ENCODE data around the gene FBXO46. TPM values are rescaled to one million over a fixed set of nuclear protein-coding genes. Genes with fewer than 3 reads are reported as not detected.

The FBXO46 gene
- total and polyA plus RNA-seq, 2 of the 13 experiments (the other 11 are each of a cell fraction or from before 2014, with no cell fraction given): 6.2 to 6.4 TPM

- TF ChIP-seq, protein P1, sequence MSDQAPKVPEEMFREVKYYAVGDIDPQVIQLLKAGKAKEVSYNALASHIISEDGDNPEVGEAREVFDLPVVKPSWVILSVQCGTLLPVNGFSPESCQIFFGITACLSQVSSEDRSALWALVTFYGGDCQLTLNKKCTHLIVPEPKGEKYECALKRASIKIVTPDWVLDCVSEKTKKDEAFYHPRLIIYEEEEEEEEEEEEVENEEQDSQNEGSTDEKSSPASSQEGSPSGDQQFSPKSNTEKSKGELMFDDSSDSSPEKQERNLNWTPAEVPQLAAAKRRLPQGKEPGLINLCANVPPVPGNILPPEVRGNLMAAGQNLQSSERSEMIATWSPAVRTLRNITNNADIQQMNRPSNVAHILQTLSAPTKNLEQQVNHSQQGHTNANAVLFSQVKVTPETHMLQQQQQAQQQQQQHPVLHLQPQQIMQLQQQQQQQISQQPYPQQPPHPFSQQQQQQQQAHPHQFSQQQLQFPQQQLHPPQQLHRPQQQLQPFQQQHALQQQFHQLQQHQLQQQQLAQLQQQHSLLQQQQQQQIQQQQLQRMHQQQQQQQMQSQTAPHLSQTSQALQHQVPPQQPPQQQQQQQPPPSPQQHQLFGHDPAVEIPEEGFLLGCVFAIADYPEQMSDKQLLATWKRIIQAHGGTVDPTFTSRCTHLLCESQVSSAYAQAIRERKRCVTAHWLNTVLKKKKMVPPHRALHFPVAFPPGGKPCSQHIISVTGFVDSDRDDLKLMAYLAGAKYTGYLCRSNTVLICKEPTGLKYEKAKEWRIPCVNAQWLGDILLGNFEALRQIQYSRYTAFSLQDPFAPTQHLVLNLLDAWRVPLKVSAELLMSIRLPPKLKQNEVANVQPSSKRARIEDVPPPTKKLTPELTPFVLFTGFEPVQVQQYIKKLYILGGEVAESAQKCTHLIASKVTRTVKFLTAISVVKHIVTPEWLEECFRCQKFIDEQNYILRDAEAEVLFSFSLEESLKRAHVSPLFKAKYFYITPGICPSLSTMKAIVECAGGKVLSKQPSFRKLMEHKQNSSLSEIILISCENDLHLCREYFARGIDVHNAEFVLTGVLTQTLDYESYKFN (CRISPR knock-in tag; conservative IDR thresholded peaks at IDR 0.05): peak; percentile 37; the same call in 1 of the 2 replicates
- TF ChIP-seq SIX4 (CRISPR knock-in tag; IDR thresholded peaks at IDR 0.05) (no peak), CAMTA2 (CRISPR knock-in tag; IDR thresholded peaks at IDR 0.05; ENCODE audit: borderline replicate concordance) (no peak), PITX1 (CRISPR knock-in tag; IDR thresholded peaks at IDR 0.05) (peak; percentile 77; the same call in 1 of the 2 replicates), ARID5B (CRISPR knock-in tag; IDR thresholded peaks at IDR 0.05) (0 out of 2 replicates have a peak, but pooled peaks have one; percentile 35), ZNF501 (CRISPR knock-in tag; IDR thresholded peaks at IDR 0.05) (peak; percentile 93), THAP8 (CRISPR knock-in tag; IDR thresholded peaks at IDR 0.05; ENCODE audit: borderline replicate concordance) (no peak), NR2F1 (CRISPR knock-in tag; IDR thresholded peaks at IDR 0.05) (no peak), ZFP36 (IDR thresholded peaks at IDR 0.05; ENCODE audit: borderline replicate concordance, low read depth, low read length, partially characterized antibody) (no peak), FLYWCH1 (CRISPR knock-in tag; IDR thresholded peaks at IDR 0.05) (no peak), MYPOP (CRISPR knock-in tag; IDR thresholded peaks at IDR 0.05) (no peak; the same call in 1 of the 2 replicates), KMT2A (CRISPR knock-in tag; IDR thresholded peaks at IDR 0.05) (no peak), SALL2 (CRISPR knock-in tag; IDR thresholded peaks at IDR 0.05) (peak; percentile 24; the same call in 1 of the 2 replicates), SRSF9 (IDR thresholded peaks at IDR 0.05; ENCODE audit: borderline replicate concordance, insufficient read depth, low read depth, low read length, poor library complexity, severe bottlenecking) (no peak), SMARCC2 (IDR thresholded peaks at IDR 0.05) (no peak)
- TF ChIP-seq, protein P2, sequence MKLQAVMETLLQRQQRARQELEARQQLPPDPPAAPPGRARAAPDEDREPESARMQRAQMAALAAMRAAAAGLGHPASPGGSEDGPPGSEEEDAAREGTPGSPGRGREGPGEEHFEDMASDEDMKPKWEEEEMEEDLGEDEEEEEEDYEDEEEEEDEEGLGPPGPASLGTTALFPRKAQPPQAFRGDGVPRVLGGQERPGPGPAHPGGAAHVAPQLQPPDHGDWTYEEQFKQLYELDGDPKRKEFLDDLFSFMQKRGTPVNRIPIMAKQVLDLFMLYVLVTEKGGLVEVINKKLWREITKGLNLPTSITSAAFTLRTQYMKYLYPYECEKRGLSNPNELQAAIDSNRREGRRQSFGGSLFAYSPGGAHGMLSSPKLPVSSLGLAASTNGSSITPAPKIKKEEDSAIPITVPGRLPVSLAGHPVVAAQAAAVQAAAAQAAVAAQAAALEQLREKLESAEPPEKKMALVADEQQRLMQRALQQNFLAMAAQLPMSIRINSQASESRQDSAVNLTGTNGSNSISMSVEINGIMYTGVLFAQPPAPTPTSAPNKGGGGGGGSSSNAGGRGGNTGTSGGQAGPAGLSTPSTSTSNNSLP (IDR thresholded peaks at IDR 0.05; ENCODE audit: low read depth, low read length): no peak
Observed at GRCh38 chr19:45770192-45771101, 39.8 kb upstream of the FBXO46 start (continued).
